K562 (cell line): Measurements from ENCODE around the gene FKBP8. TPM values are rescaled to one million over a fixed set of nuclear protein-coding genes. Genes with fewer than 3 reads are reported as not detected.

Experiments
- ATF7 ChIP-seq: fragments of 450-650 bp; IDR thresholded peaks from 2 replicates; pipeline ENCODE4 v1.7.1; 2014; ENCODE audit warnings: mild to moderate bottlenecking, moderate library complexity
- BDP1 ChIP-seq: IDR thresholded peaks from 3 replicates; pipeline ENCODE4 v1.6.1; 2011; ENCODE audit not compliant: insufficient read length, insufficient read depth
- CHCHD3 ChIP-seq: fragments of 250-450 bp; sonication (Bioruptor Pico); IDR thresholded peaks from 2 replicates; pipeline ENCODE4 v2.1.2; 2022; ENCODE audit warnings: mild to moderate bottlenecking
- CLOCK ChIP-seq: fragments of 250-450 bp; sonication (Bioruptor Pico); IDR thresholded peaks from 2 replicates; pipeline ENCODE4 v1.4.0; 2020; ENCODE audit warnings: mild to moderate bottlenecking, moderate library complexity, borderline replicate concordance
- KLF13 ChIP-seq: fragments of 450-650 bp; IDR thresholded peaks from 2 replicates; pipeline ENCODE4 v1.6.1; 2016; ENCODE audit warnings: missing genetic modification characterization, low read depth, mild to moderate bottlenecking, missing compliant biosample characterization, moderate library complexity, borderline replicate concordance
- MECOM ChIP-seq: fragments of 250-450 bp; sonication (Bioruptor Pico); IDR thresholded peaks from 2 replicates; pipeline ENCODE4 v1.8.0; 2022; ENCODE audit warnings: inconsistent platforms
- POLR2B ChIP-seq: fragments of 450-650 bp; IDR thresholded peaks from 2 replicates; pipeline ENCODE4 v1.6.1; 2018; ENCODE audit warnings: low read depth; ENCODE audit not compliant: partially characterized antibody
- POU5F1 ChIP-seq: fragments of 150-350 bp; IDR thresholded peaks from 2 replicates; pipeline ENCODE4 v1.6.1; 2014; ENCODE audit warnings: borderline replicate concordance, low read length, low read depth, mild to moderate bottlenecking; ENCODE audit not compliant: partially characterized antibody
- RBM34 ChIP-seq: fragments of 200-400 bp; formaldehyde crosslinking; IDR thresholded peaks from 2 replicates; pipeline ENCODE4 v1.6.1; 2018; ENCODE audit warnings: low read length, borderline replicate concordance; ENCODE audit not compliant: insufficient read depth
- TAF7 ChIP-seq: fragments of 450-650 bp; IDR thresholded peaks from 2 replicates; pipeline ENCODE4 v1.6.1; 2016; ENCODE audit warnings: missing genetic modification characterization, missing compliant biosample characterization
- TRIM25 ChIP-seq: fragments of 450-650 bp; IDR thresholded peaks from 2 replicates; pipeline ENCODE4 v1.7.0; 2016; ENCODE audit warnings: borderline replicate concordance
- USF1 ChIP-seq: sonication (generic); formaldehyde crosslinking; IDR thresholded peaks from 2 replicates; pipeline ENCODE4 v1.9.0; 2022; ENCODE audit warnings: mild to moderate bottlenecking, missing genetic modification reagents
- ZBTB1 ChIP-seq: sonication (generic); formaldehyde crosslinking; IDR thresholded peaks from 2 replicates; pipeline ENCODE4 v1.8.1; 2023; ENCODE audit warnings: missing genetic modification reagents, low read depth, mild to moderate bottlenecking, borderline replicate concordance
- ZBTB12 ChIP-seq: fragments of 250-450 bp; sonication (Bioruptor Pico); IDR thresholded peaks from 2 replicates; pipeline ENCODE4 v1.4.0; 2020
- ZBTB2 ChIP-seq: fragments of 450-650 bp; IDR thresholded peaks from 2 replicates; pipeline ENCODE4 v1.6.1; 2016; ENCODE audit warnings: antibody characterized with exemption
- ZNF280B ChIP-seq: fragments of 250-450 bp; sonication (Bioruptor Pico); IDR thresholded peaks from 2 replicates; pipeline ENCODE4 v1.5.1; 2021; ENCODE audit warnings: mild to moderate bottlenecking
- ZNF76 ChIP-seq: fragments of 250-450 bp; sonication (Bioruptor Pico); IDR thresholded peaks from 2 replicates; pipeline ENCODE4 v1.4.0; 2020; ENCODE audit warnings: mild to moderate bottlenecking, moderate library complexity, borderline replicate concordance
- polyA plus RNA-seq, 8 experiments: library from polyadenylated mRNA; depleted of rRNA in 4 of 8; stranded (reverse) in 5 of 8; unstranded in 3 of 8; fragments of >200 nt; fragmentation: Nextera tagmentation in 2 of 8; fragmentation: Illumina TruSeq in 1 of 8; extraction: Ambion mirVana in 2 of 8; extraction: Trizol in 1 of 8; gene quantifications; 2 replicates each; pipeline versions ENCODE4 v1.2.1 to v1.2.3, GENCODE V29; 2011 to 2014; ENCODE audit warnings: inconsistent platforms in 1 of 8, missing spikeins in 1 of 8
- total RNA-seq, 7 experiments: library from RNA; depleted of rRNA in 6 of 7; stranded (reverse); fragments of >200 nt in 6 of 7; fragmentation: Illumina TruSeq in 2 of 7; extraction: Trizol in 2 of 7; gene quantifications; 2 replicates each; pipeline versions ENCODE4 v1.2.1 to v1.2.3, GENCODE V29; 2011 to 2021; ENCODE audit warnings: low replicate concordance in 1 of 7

FKBP8 gene
- total and polyA plus RNA-seq, 9 of the 15 experiments (the other 6 are each of a cell fraction or from before 2014, with no cell fraction given), result 0.46 to 236 (median 104) TPM

- TF ChIP-seq ATF7, result peak; percentile 87
- no peak for TF ChIP-seq CLOCK (CRISPR knock-in tag)
- peak; percentile 98 for TF ChIP-seq MECOM (CRISPR knock-in tag)
- peak; percentile 90 for TF ChIP-seq ZBTB2
- TF ChIP-seq RBM34, result no peak
- TF ChIP-seq CHCHD3, result no peak
- no peak for TF ChIP-seq ZBTB12
- TF ChIP-seq TAF7, result no peak
- no peak for TF ChIP-seq ZNF280B
- TF ChIP-seq POU5F1, result peak; percentile 6
- peak; percentile 53 for TF ChIP-seq POLR2B
- no peak for TF ChIP-seq BDP1
- no peak for TF ChIP-seq KLF13 (tag)
- no peak for TF ChIP-seq USF1
- TF ChIP-seq ZNF76 (CRISPR knock-in tag), result no peak
- TF ChIP-seq TRIM25, result no peak
- TF ChIP-seq ZBTB1, result no peak
Observed at GRCh38 chr19:18543814-18544475, 572 bp upstream of the FKBP8 start (continued).
